Ammon's horn (tissue), 1 donor: Measurements from ENCODE around the gene ZNF669.

Experiments
- DNase-seq: peaks from one replicate; pipeline ENCODE4 v3.0.0-alpha.2; 2016; ENCODE audit warnings: low spot score

The ZNF669 gene

DNA sequence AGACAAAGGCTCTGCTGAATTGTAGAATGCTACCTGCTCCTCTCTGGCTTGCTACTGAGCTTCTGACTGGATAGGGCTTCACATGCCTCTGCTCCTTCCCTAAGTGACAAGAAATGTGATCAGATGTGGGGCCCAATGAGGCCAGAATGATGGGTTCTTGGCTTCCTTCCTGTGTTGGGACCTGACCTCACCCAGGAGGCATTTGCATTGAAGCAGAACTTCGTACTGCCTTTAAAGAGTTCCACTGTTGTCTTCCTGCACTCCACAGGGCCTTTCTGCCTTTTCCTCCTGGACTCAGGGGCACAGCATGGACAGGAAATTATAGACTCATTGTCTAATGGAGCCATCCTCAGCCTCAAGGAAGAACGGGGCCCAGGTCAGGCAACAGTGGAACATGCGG, 39.9 kb downstream of the ZNF669 start:
- no peak for DNase-seq

DNA sequence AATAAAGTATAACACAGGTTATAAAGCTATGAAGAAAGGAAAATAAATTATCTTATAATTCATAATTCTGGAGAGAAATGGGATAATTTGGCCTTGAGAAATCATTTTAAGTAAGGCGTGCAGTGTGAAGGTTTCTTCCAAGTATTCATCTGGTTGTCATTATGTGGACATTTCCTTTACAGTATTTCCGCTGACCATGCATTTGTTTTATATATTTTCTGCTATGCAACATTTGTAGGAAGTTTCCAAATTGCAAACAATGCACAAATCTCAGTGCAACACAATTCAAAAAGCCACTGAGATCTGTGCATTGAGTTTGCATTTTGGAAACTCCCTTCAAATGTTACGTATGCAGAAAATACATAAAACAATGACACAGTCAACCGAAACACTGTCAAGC, 43.4 kb downstream of the ZNF669 start:
- DNase-seq: no peak

DNA sequence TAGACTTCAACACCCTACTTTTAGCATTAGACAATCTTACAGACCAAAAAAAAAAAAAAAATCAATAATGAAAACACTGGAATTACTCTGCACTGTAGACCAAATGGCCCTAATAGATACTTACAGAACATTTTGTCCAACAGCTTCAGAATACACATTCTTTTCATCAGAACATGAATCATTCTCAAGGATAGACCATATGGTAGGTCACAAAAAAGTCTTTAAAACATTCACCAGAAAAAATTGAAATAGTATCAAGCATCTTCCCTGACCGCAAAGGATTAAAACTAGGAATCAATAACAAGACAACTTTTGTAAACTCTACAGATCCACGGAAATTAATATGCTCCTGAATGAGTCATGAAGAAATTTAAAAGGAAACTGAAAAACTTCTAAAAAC, 48.1 kb downstream of the ZNF669 start:
- no peak for DNase-seq

DNA sequence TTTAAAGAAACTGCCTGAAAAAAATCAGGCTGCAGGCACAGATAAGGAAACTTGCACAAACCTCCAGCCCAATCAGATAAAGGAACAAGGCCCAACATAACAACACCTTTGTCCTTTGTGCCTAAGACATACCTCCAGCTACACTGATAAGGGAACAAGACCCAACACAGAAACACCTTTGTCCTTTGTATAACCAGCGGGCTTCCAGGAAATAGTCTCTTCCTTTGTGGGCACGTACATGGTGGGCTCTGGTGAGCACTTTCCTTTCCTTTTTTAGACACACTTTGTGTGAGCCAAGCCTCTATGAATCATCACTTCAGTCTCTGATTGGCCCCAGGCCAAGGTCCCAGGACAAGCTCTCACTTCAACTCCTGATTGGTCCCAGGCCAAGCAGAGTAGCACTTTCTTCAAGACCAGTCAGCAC, 49.2 kb downstream of the ZNF669 start:
- DNase-seq: no peak
